Testis (tissue), 3 donors: Measurements from ENCODE around the gene MTA3. TPM values are rescaled to one million over a fixed set of nuclear protein-coding genes. Genes with fewer than 3 reads are reported as not detected.
"Not testable (repeated sequence)": the region's sequence is repeated elsewhere in the genome, so short reads cannot be mapped to it uniquely, and the experiment has no call there.

Experiments
- DNase-seq: peaks from one replicate; pipeline ENCODE4 v3.0.0-alpha.2; 2019
- H3K27ac ChIP-seq, 2 donors: fragments of 200-600 bp; sonication (generic); one replicate each; pipeline ENCODE4 v1.5.1; 2019
- H3K27me3 ChIP-seq: fragments of 200-600 bp; sonication (generic); one replicate; pipeline ENCODE4 v1.5.1; 2019
- H3K36me3 ChIP-seq: fragments of 200-600 bp; sonication (generic); one replicate; pipeline ENCODE4 v1.5.1; 2017; ENCODE audit warnings: low read depth; ENCODE audit errors: missing control alignments
- H3K4me1 ChIP-seq: fragments of 200-600 bp; sonication (generic); one replicate; pipeline ENCODE4 v1.5.1; 2019
- H3K4me3 ChIP-seq, 2 donors: fragments of 200-600 bp; sonication (generic); one replicate each; pipeline ENCODE4 v1.5.1; 2017 to 2019
- H3K9me3 ChIP-seq: fragments of 200-600 bp; sonication (generic); one replicate; pipeline ENCODE4 v1.5.1; 2017
- CTCF ChIP-seq, 3 experiments: fragments of 450-650 bp in 2 of 3; fragments of 200-600 bp in 1 of 3; sonication (generic) in 1 of 3; IDR thresholded peaks; one replicate each; pipeline ENCODE4 v1.5.1; 2016 to 2019; ENCODE audit warnings: antibody characterized with exemption in 3 of 3, mild to moderate bottlenecking in 2 of 3, moderate library complexity in 1 of 3
- POLR2A ChIP-seq: fragments of 450-650 bp; IDR thresholded peaks from one replicate; pipeline ENCODE4 v1.6.1; 2017; ENCODE audit warnings: antibody characterized with exemption, mild to moderate bottlenecking, moderate library complexity
- WGBS, 2 donors: methylation state at CpG; one replicate each; pipeline ENCODE4 v1.1.5; 2018; 5-methylcytosine and 5-hydroxymethylcytosine counted together
- intact Hi-C: fragments of 100-400 bp; cut with DNase I; formaldehyde crosslinking; loops from one replicate; pipeline ENCODE4 v1.15.1; 2023; ENCODE audit warnings: low total_unique reads
- polyA plus RNA-seq: library from polyadenylated mRNA; stranded (reverse); fragments of 350-450 nt; fragmentation: Illumina TruSeq; extraction: RNeasy Lipid Tissue Mini Kit (QIAGEN cat#74804); gene quantifications from one replicate; pipeline ENCODE4 v1.2.3, GENCODE V29; 2014; ENCODE audit warnings: low read depth, low replicate concordance; ENCODE audit not compliant: insufficient read depth
- total RNA-seq, 2 donors: library from RNA; depleted of rRNA; stranded (reverse); fragments of >200 nt; gene quantifications; one replicate each; pipeline ENCODE4 v1.2.3, GENCODE V29; 2016

Gene MTA3
- total and polyA plus RNA-seq, 3 donors from 2014 or later, result 58.5 to 84.6 (median 77.0) TPM

DNA sequence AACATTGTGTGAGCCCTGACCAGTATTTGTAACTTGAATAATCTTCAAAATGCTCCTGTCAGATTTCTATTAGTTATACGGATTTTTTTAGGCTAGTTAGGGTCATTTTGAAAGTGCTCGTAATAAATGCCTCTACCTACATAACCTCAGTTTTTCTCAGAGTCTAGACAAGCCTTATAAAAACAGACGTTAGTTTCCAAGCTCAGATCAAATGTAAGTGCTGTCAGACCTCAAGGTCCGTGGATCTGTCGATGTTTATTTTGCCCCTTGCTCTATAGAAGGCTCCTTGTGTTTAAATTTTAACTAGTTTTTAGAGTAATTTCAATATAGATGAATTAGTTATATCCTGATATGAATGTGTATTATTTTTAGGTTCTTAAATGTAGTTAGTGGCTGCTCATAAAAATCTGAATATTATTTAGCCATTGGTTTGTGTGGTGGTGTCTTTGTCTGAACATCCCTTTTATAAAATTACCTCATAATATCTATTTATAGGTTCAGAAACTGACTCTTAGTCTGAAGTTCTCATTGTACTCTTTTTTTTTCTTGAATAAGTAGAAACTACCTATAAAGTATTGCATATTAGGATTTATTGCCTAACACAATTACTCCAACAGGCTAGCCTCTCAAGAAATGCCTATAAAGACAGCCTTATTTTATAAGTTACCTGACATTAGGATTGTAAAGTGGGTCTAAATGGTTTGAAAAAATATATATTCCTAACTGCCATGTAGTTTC lies 71.1 kb downstream of the MTA3 start:
- Histone ChIP-seq H3K9me3 (no peaks in the 10 kb centered on the region), H3K36me3 (no peaks in the 10 kb centered on the region), H3K4me1 (no peaks in the 10 kb centered on the region), H3K4me3 (no peak overlapping the region), H3K27me3 (no peaks in the 10 kb centered on the region), H3K27ac (no peak overlapping the region)
- 80 to 81% methylated on average over 5 of the region's 5 CpGs for WGBS, 2 donors
- DNase-seq, result no peak
- TF ChIP-seq POLR2A (no peak), CTCF (IDR thresholded peaks at IDR 0.05) (no peak)
- intact Hi-C loops, result no loop called here

GRCh38 chr2:42640261-42640660 lies 71.8 kb downstream of the MTA3 start:
- no peaks in the 10 kb centered on the region for H3K27me3 ChIP-seq
- H3K27ac ChIP-seq, result no peak overlapping the region
- no peaks in the 10 kb centered on the region for H3K36me3 ChIP-seq

GRCh38 chr2:42642371-42642770 lies 73.9 kb downstream of the MTA3 start:
- H3K4me3 ChIP-seq, H3K4me1 ChIP-seq, H3K36me3 ChIP-seq, H3K9me3 ChIP-seq, H3K27ac ChIP-seq, intact Hi-C loops, H3K27me3 ChIP-seq, DNase-seq: not testable (repeated sequence)
- 83 to 94% methylated on average over 2 of the region's 2 CpGs for WGBS, 2 donors

More at GRCh38 chr2:42640261-42640660, 71.8 kb downstream of the MTA3 start:
- H3K4me1 ChIP-seq, result no peaks in the 10 kb centered on the region
- no peak overlapping the region for H3K4me3 ChIP-seq
- WGBS, 2 donors, result 88 to 92% methylated on average over 1 of the region's 1 CpG
- intact Hi-C loops, result no loop called here
- TF ChIP-seq POLR2A (no peak), CTCF (IDR thresholded peaks at IDR 0.05) (no peak)
- H3K9me3 ChIP-seq, result no peaks in the 10 kb centered on the region
- DNase-seq, result no peak

DNA sequence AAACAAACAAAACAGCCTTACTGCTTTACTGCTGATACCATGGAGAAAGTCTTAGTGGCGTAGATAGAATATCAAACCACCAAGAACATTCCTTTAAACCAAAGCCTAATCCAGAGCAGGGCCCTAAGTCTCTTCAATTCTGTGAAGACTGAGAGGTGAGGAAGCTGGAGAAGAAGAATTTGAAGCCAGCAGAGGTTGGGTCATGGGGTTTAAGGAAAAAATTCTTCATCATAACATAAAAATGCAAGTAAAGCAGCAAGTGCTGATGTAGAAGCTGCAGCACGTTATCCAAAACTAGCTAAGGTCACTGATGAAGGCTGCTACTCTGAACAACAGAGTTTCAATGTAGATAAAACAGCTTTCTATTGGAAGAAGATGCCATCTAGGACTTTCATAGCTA lies 77.1 kb downstream of the MTA3 start:
- H3K27ac ChIP-seq, result no peak overlapping the region
- 92 to 97% methylated on average over 2 of the region's 2 CpGs for WGBS, 2 donors
- TF ChIP-seq CTCF (IDR thresholded peaks at IDR 0.05) (no peak), POLR2A (no peak)

DNA sequence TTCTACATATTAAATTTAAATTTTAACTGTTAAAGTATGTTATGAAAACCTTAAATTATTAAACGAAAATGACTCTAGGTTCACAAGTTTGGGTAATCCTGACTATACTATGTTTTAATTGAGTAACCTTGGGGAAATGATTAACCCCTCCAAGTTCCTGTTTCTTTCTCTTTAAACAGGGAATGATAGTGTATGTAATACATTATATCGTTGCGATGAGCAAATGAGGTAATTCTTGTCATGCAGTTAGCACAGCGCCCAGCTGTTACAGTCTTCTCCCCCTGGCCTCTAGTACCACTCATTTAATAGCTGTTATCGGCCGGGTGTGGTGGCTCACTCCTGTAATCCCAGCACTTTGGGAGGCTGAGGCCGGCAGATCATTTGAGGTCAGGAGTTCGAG lies 80.4 kb downstream of the MTA3 start:
- H3K9me3 ChIP-seq, result no peaks in the 10 kb centered on the region
- TF ChIP-seq POLR2A (no peak), CTCF (IDR thresholded peaks at IDR 0.05) (no peak)
- no peak overlapping the region for H3K27ac ChIP-seq
- H3K4me1 ChIP-seq, result no peaks in the 10 kb centered on the region
- WGBS, 2 donors, result 87 to 93% methylated on average over 8 of the region's 8 CpGs
- H3K4me3 ChIP-seq, result no peak overlapping the region
- DNase-seq, result no peak
- H3K27me3 ChIP-seq, result no peaks in the 10 kb centered on the region
- intact Hi-C loops, result no loop called here
- no peaks in the 10 kb centered on the region for H3K36me3 ChIP-seq

More for the DNA sequence above, 77.1 kb downstream of the MTA3 start:
- no peak overlapping the region for H3K4me3 ChIP-seq
- no peak for DNase-seq
- no peaks in the 10 kb centered on the region for H3K9me3 ChIP-seq
- H3K27me3 ChIP-seq, result no peaks in the 10 kb centered on the region
- no peaks in the 10 kb centered on the region for H3K4me1 ChIP-seq
- no peaks in the 10 kb centered on the region for H3K36me3 ChIP-seq
- intact Hi-C loops, result no loop called here
